GM21528 (cell line): ENCODE results near the gene NISCH.

Experiments
- ATAC-seq: cut with Tn5 transposase; IDR thresholded peaks from one replicate; pipeline ENCODE4 v1.9.1; 2021; ENCODE audit warnings: mild to moderate bottlenecking, moderate library complexity; ENCODE audit not compliant: unreplicated experiment, low FRiP score

NISCH gene

GRCh38 chr3:52455283-52456168, at the start of gene NISCH:
Gene NISCH, plus strand, starts transcription at chr3:52455604. Its CDS starts 38 bp downstream, at chr3:52455642.
- ATAC-seq: peak; percentile 65

- no peak for ATAC-seq
Observed at GRCh38 chr3:52406231-52406661, 49.2 kb upstream of the NISCH start.

GRCh38 chr3:52406791-52407510, 48.5 kb upstream of the NISCH start:
- ATAC-seq: no peak

- ATAC-seq: no peak
Observed at GRCh38 chr3:52407779-52408178, 47.6 kb upstream of the NISCH start.

GRCh38 chr3:52408466-52408865, 46.9 kb upstream of the NISCH start:
- ATAC-seq: no peak

GRCh38 chr3:52415800-52416199, 39.6 kb upstream of the NISCH start:
- ATAC-seq: no peak

GRCh38 chr3:52420388-52420787, 35.0 kb upstream of the NISCH start:
- no peak for ATAC-seq

- no peak for ATAC-seq
Observed at GRCh38 chr3:52422669-52423068, 32.7 kb upstream of the NISCH start.

- no peak for ATAC-seq
Observed at GRCh38 chr3:52423173-52423572, 32.2 kb upstream of the NISCH start.

GRCh38 chr3:52428151-52429005, 27.0 kb upstream of the NISCH start:
- ATAC-seq: no peak

- no peak for ATAC-seq
Observed at GRCh38 chr3:52429031-52429430, 26.4 kb upstream of the NISCH start.

GRCh38 chr3:52429779-52430415, 25.5 kb upstream of the NISCH start:
- ATAC-seq: no peak

- no peak for ATAC-seq
Observed at GRCh38 chr3:52430416-52430810, 25.0 kb upstream of the NISCH start.

GRCh38 chr3:52431459-52432223, 23.8 kb upstream of the NISCH start:
- ATAC-seq: no peak

- ATAC-seq: no peak
Observed at GRCh38 chr3:52432225-52432624, 23.2 kb upstream of the NISCH start.

- ATAC-seq: no peak
Observed at GRCh38 chr3:52432691-52433141, 22.7 kb upstream of the NISCH start.

- no peak for ATAC-seq
Observed at GRCh38 chr3:52433328-52433995, 21.9 kb upstream of the NISCH start.

- ATAC-seq: no peak
Observed at GRCh38 chr3:52433996-52434479, 21.4 kb upstream of the NISCH start.
